K562 (cell line): ENCODE results near the gene EHMT2. TPM values are rescaled to one million over a fixed set of nuclear protein-coding genes. Genes with fewer than 3 reads are reported as not detected.
A peak's percentile ranks its signal among the peaks of the same experiment; 100 is the strongest.

Experiments used
- ASH1L ChIP-seq: fragments of 450-650 bp; IDR thresholded peaks from 2 replicates; pipeline ENCODE4 v1.6.1; 2018; ENCODE audit warnings: borderline replicate concordance, mild to moderate bottlenecking, low read depth; ENCODE audit not compliant: partially characterized antibody
- BCOR ChIP-seq: fragments of 450-650 bp; IDR thresholded peaks from 2 replicates; pipeline ENCODE4 v1.6.1; 2016
- CAMTA2 ChIP-seq: fragments of 250-450 bp; sonication (Bioruptor Pico); conservative IDR thresholded peaks from 2 replicates; pipeline ENCODE4 v1.5.1; 2022
- CBFA2T2 ChIP-seq: fragments of 450-650 bp; conservative IDR thresholded peaks from 2 replicates; pipeline ENCODE4 v1.6.1; 2017; ENCODE audit warnings: mild to moderate bottlenecking
- EP300 ChIP-seq: IDR thresholded peaks from 2 replicates; pipeline ENCODE4 v1.6.1; 2012; ENCODE audit warnings: low read length, improper control_type of control experiment
- ETS1 ChIP-seq: conservative IDR thresholded peaks from 2 replicates; pipeline ENCODE4 v1.6.1; 2011; ENCODE audit warnings: low read depth, mild to moderate bottlenecking, low read length; ENCODE audit not compliant: control insufficient read depth
- FOXM1 ChIP-seq, 2 experiments: fragments of 450-650 bp in 1 of 2; sonication (generic) in 1 of 2; formaldehyde crosslinking in 1 of 2; IDR thresholded peaks; 2 replicates each; pipeline versions ENCODE4 v1.6.1 to v1.9.0; 2017 to 2022; ENCODE audit warnings: low read depth in 2 of 2, mild to moderate bottlenecking in 2 of 2, missing genetic modification reagents in 1 of 2, moderate library complexity in 1 of 2
- FOXO4 ChIP-seq: fragments of 450-650 bp; formaldehyde crosslinking; IDR thresholded peaks from 2 replicates; pipeline ENCODE4 v1.4.0; 2020; ENCODE audit warnings: mild to moderate bottlenecking, moderate library complexity
- HNRNPL ChIP-seq: fragments of 200-400 bp; formaldehyde crosslinking; IDR thresholded peaks from 2 replicates; pipeline ENCODE4 v1.6.1; 2017; ENCODE audit warnings: low read depth, mild to moderate bottlenecking, low read length
- KDM4B ChIP-seq, 2 experiments: fragments of 450-650 bp in 1 of 2; sonication (generic) in 1 of 2; IDR thresholded peaks; 2 replicates each; pipeline ENCODE4 v1.6.1; 2016 to 2017; ENCODE audit warnings: borderline replicate concordance in 2 of 2, antibody characterized with exemption in 1 of 2, low read depth in 1 of 2, mild to moderate bottlenecking in 1 of 2
- NR4A1 ChIP-seq, 2 experiments: fragments of 250-450 bp in 1 of 2; fragments of 450-650 bp in 1 of 2; sonication (Bioruptor Pico) in 1 of 2; IDR thresholded peaks; 2 replicates each; pipeline versions ENCODE4 v1.4.0 to v1.6.1; 2016 to 2020; ENCODE audit warnings: mild to moderate bottlenecking in 2 of 2, missing compliant biosample characterization in 1 of 2, missing genetic modification characterization in 1 of 2, moderate library complexity in 1 of 2
- PREB ChIP-seq: sonication (generic); formaldehyde crosslinking; IDR thresholded peaks from 2 replicates; pipeline ENCODE4 v1.8.1; 2023; ENCODE audit warnings: mild to moderate bottlenecking, missing genetic modification reagents
- PTRF ChIP-seq: fragments of 450-650 bp; IDR thresholded peaks from 2 replicates; pipeline ENCODE4 v1.6.1; 2016; ENCODE audit warnings: mild to moderate bottlenecking, missing genetic modification characterization, missing compliant biosample characterization
- RFX7 ChIP-seq: fragments of 250-450 bp; sonication (Bioruptor Pico); IDR thresholded peaks from 2 replicates; pipeline ENCODE4 v1.5.1; 2021; ENCODE audit warnings: mild to moderate bottlenecking
- ZFP91 ChIP-seq: sonication (generic); formaldehyde crosslinking; IDR thresholded peaks from 2 replicates; pipeline ENCODE4 v1.8.0; 2022; ENCODE audit warnings: mild to moderate bottlenecking, missing genetic modification reagents
- ZNF277 ChIP-seq: fragments of 250-450 bp; sonication (Bioruptor Pico); IDR thresholded peaks from 2 replicates; pipeline ENCODE4 v1.8.0; 2022; ENCODE audit warnings: inconsistent platforms, mild to moderate bottlenecking, moderate library complexity, borderline replicate concordance
- ZNF445 ChIP-seq: fragments of 250-450 bp; sonication (Bioruptor Pico); IDR thresholded peaks from 2 replicates; pipeline ENCODE4 v1.4.0; 2020; ENCODE audit warnings: low read depth, mild to moderate bottlenecking, moderate library complexity
- ZNF696 ChIP-seq: fragments of 250-450 bp; sonication (Bioruptor Pico); conservative IDR thresholded peaks from 2 replicates; pipeline ENCODE4 v1.4.0; 2020; ENCODE audit warnings: mild to moderate bottlenecking, moderate library complexity
- polyA plus RNA-seq, 8 experiments: library from polyadenylated mRNA; depleted of rRNA in 4 of 8; stranded (reverse) in 5 of 8; unstranded in 3 of 8; fragments of >200 nt; fragmentation: Nextera tagmentation in 2 of 8; fragmentation: Illumina TruSeq in 1 of 8; extraction: Ambion mirVana in 2 of 8; extraction: Trizol in 1 of 8; gene quantifications; 2 replicates each; pipeline versions ENCODE4 v1.2.1 to v1.2.3, GENCODE V29; 2011 to 2014; ENCODE audit warnings: inconsistent platforms in 1 of 8, missing spikeins in 1 of 8
- total RNA-seq, 7 experiments: library from RNA; depleted of rRNA in 6 of 7; stranded (reverse); fragments of >200 nt in 6 of 7; fragmentation: Illumina TruSeq in 2 of 7; extraction: Trizol in 2 of 7; gene quantifications; 2 replicates each; pipeline versions ENCODE4 v1.2.1 to v1.2.3, GENCODE V29; 2011 to 2021; ENCODE audit warnings: low replicate concordance in 1 of 7

Gene EHMT2
- total and polyA plus RNA-seq, 9 of the 15 experiments (the other 6 are each of a cell fraction or from before 2014, with no cell fraction given), result 2.1 to 63.8 (median 38.5) TPM

GRCh38 chr6:31831350-31832215 is 65.9 kb downstream of the EHMT2 start (continued):
- no peak for TF ChIP-seq ZNF277
- TF ChIP-seq FOXM1 (IDR thresholded peaks at IDR 0.05; ENCODE audit: low read depth), result 0 out of 2 replicates have a peak, but pooled peaks have one; percentile 14
- TF ChIP-seq FOXM1 (CRISPR knock-in tag; IDR thresholded peaks at IDR 0.05; ENCODE audit: low read depth), result no peak
- no peak for TF ChIP-seq CBFA2T2
- TF ChIP-seq ZFP91 (CRISPR knock-in tag), result no peak
- TF ChIP-seq CAMTA2, result peak; percentile 91; the same call in 1 of the 2 replicates
- 0 out of 2 replicates have a peak, but pooled peaks have one; percentile 60 for TF ChIP-seq PREB (CRISPR knock-in tag)
- no peak for TF ChIP-seq RFX7 (CRISPR knock-in tag)
- no peak for TF ChIP-seq ZNF696 (CRISPR knock-in tag)
- no peak for TF ChIP-seq ZNF445 (CRISPR knock-in tag)
- TF ChIP-seq ASH1L, result no peak
- TF ChIP-seq NR4A1 (CRISPR knock-in tag; IDR thresholded peaks at IDR 0.05), result 0 out of 2 replicates have a peak, but pooled peaks have one; percentile 38
- TF ChIP-seq NR4A1 (tag; IDR thresholded peaks at IDR 0.05), result no peak
- TF ChIP-seq HNRNPL, result no peak
- TF ChIP-seq PTRF (tag), result no peak
- no peak for TF ChIP-seq KDM4B (IDR thresholded peaks at IDR 0.05; ENCODE audit: borderline replicate concordance in 2 of 2, low read depth in 1 of 2)
- TF ChIP-seq ETS1, result 0 out of 2 replicates have a peak, but pooled peaks have one; percentile 19
- TF ChIP-seq BCOR, result peak; percentile 84
- TF ChIP-seq FOXO4 (CRISPR knock-in tag), result no peak
- 0 out of 2 replicates have a peak, but pooled peaks have one; percentile 28 for TF ChIP-seq EP300
